Cerebellar cortex (tissue), 1 donor: Measurements from ENCODE around the gene QPRT.
"Not testable (repeated sequence)": the region's sequence is repeated elsewhere in the genome, so short reads cannot be mapped to it uniquely, and the experiment has no call there.

ENCODE experiments used
- DNase-seq: peaks from one replicate; pipeline ENCODE4 v3.0.0-alpha.2; 2015; ENCODE audit warnings: low spot score

Gene QPRT

GRCh38 chr16:29746518-29746917 is 67.5 kb downstream of the QPRT start:
- DNase-seq = not testable (repeated sequence)
